Astrocyte (in vitro differentiated cells and primary cell): ENCODE results near the gene JAKMIP1. TPM values are rescaled to one million over a fixed set of nuclear protein-coding genes. Genes with fewer than 3 reads are reported as not detected.

Experiments used
- DNase-seq: peaks from one replicate; pipeline ENCODE4 v3.0.0-alpha.2; 2010; ENCODE audit warnings: low read depth
- FAIRE-seq: peaks from 2 replicates; lab custom pipeline; 2011; peaks lifted over from hg19 to GRCh38; lab: Jason Lieb, UNC
- H2AFZ ChIP-seq: 2 replicates; pipeline ENCODE4 v1.6.0; 2012; ENCODE audit warnings: low read depth, low read length, inconsistent platforms
- H3K27ac ChIP-seq: 2 replicates; pipeline ENCODE4 v1.5.1; 2011; ENCODE audit warnings: low read depth, low read length, inconsistent platforms
- H3K27me3 ChIP-seq: 2 replicates; pipeline ENCODE4 v1.6.0; 2011; ENCODE audit warnings: low read length, inconsistent platforms; ENCODE audit not compliant: insufficient read depth
- H3K36me3 ChIP-seq: 2 replicates; pipeline ENCODE4 v1.5.1; 2011; ENCODE audit warnings: low read length, inconsistent platforms; ENCODE audit not compliant: insufficient read depth
- H3K4me1 ChIP-seq: 2 replicates; pipeline ENCODE4 v1.5.1; 2011; ENCODE audit warnings: low read length, inconsistent platforms; ENCODE audit not compliant: insufficient read depth
- H3K4me2 ChIP-seq: 2 replicates; pipeline ENCODE4 v1.6.0; 2012; ENCODE audit warnings: low read length, inconsistent platforms
- H3K4me3 ChIP-seq: 2 replicates; pipeline ENCODE4 v1.5.1; 2011; ENCODE audit warnings: low read depth, mild to moderate bottlenecking, low read length, inconsistent platforms; ENCODE audit not compliant: insufficient read depth
- H3K79me2 ChIP-seq: 2 replicates; pipeline ENCODE4 v1.6.0; 2012; ENCODE audit warnings: mild to moderate bottlenecking, low read length, inconsistent platforms; ENCODE audit not compliant: insufficient read depth
- H3K9ac ChIP-seq: 2 replicates; pipeline ENCODE4 v1.6.0; 2012; ENCODE audit warnings: mild to moderate bottlenecking, low read length, inconsistent platforms
- H3K9me3 ChIP-seq: 2 replicates; pipeline ENCODE4 v1.5.1; 2012; ENCODE audit warnings: low read depth, mild to moderate bottlenecking, low read length, inconsistent platforms; ENCODE audit not compliant: insufficient read depth
- H4K20me1 ChIP-seq: 2 replicates; pipeline ENCODE4 v1.6.0; 2012; ENCODE audit warnings: low read length, inconsistent platforms; ENCODE audit not compliant: insufficient read depth
- H3K27ac Mint-ChIP-seq: one replicate; pipeline ENCODE4 v1.8.0; 2021; ENCODE audit warnings: mild to moderate bottlenecking, mixed read lengths; ENCODE audit not compliant: unreplicated experiment
- H3K27me3 Mint-ChIP-seq: one replicate; pipeline ENCODE4 v1.8.0; 2021; ENCODE audit warnings: low read depth, mixed read lengths; ENCODE audit not compliant: unreplicated experiment
- H3K36me3 Mint-ChIP-seq: one replicate; pipeline ENCODE4 v1.8.0; 2021; ENCODE audit warnings: low read depth, mixed read lengths; ENCODE audit not compliant: unreplicated experiment
- H3K4me1 Mint-ChIP-seq: one replicate; pipeline ENCODE4 v1.8.0; 2021; ENCODE audit warnings: low read depth, mixed read lengths; ENCODE audit not compliant: unreplicated experiment
- H3K4me3 Mint-ChIP-seq: one replicate; pipeline ENCODE4 v1.8.0; 2021; ENCODE audit warnings: mild to moderate bottlenecking, moderate library complexity, mixed read lengths; ENCODE audit not compliant: unreplicated experiment
- H3K9me3 Mint-ChIP-seq: one replicate; pipeline ENCODE4 v1.8.0; 2021; ENCODE audit warnings: mild to moderate bottlenecking, mixed read lengths; ENCODE audit not compliant: unreplicated experiment
- EZH2 ChIP-seq: IDR thresholded peaks from 2 replicates; pipeline ENCODE4 v1.6.1; 2012; ENCODE audit warnings: mild to moderate bottlenecking, low read length, inconsistent platforms; ENCODE audit not compliant: insufficient read depth
- total RNA-seq: library from RNA; stranded (reverse); gene quantifications from 2 replicates; pipeline ENCODE4 v1.2.1, GENCODE V29; 2021
- TF ChIP-seq, protein P1 (sequence below): IDR thresholded peaks from 2 replicates; pipeline ENCODE4 v1.5.1; 2011; ENCODE audit warnings: low read depth, mild to moderate bottlenecking, inconsistent platforms, low read length, moderate library complexity; ENCODE audit not compliant: insufficient read depth

JAKMIP1 gene
- total RNA-seq, 1 donor from 2014 or later = 0.50 TPM

DNA sequence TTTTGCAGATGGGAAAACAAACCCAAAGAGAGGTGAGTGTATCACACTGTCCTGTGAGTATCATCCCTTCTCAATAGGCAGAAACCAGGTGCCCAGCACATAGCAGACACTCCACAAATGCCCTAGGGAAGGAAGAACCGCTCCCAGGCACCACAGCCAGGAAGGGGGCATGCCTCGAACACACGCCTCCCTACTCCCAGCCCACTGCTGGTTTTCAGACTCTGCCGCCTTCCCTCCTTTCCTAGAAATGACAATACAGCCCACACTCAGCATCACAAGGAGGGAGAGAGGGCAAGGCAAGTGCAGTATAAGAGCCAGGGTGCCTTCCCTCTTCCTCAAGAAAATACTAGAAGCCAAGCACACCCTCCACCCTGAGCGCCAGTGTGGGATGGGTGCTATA lies 16.2 kb downstream of the JAKMIP1 start:
- Histone ChIP-seq H4K20me1 (no peaks in the 10 kb centered on the region), H3K9me3 (no peaks in the 10 kb centered on the region), H3K9ac (no peak overlapping the region), H3K4me2 (no peak overlapping the region), H3K36me3 (no peaks in the 10 kb centered on the region), H3K79me2 (no peaks in the 10 kb centered on the region), H3K27ac (no peak overlapping the region), H2AFZ (no peak overlapping the region), H3K27me3 (no peaks in the 10 kb centered on the region), H3K4me3 (no peak overlapping the region), H3K4me1 (no peaks in the 10 kb centered on the region)
- TF ChIP-seq, protein P1, sequence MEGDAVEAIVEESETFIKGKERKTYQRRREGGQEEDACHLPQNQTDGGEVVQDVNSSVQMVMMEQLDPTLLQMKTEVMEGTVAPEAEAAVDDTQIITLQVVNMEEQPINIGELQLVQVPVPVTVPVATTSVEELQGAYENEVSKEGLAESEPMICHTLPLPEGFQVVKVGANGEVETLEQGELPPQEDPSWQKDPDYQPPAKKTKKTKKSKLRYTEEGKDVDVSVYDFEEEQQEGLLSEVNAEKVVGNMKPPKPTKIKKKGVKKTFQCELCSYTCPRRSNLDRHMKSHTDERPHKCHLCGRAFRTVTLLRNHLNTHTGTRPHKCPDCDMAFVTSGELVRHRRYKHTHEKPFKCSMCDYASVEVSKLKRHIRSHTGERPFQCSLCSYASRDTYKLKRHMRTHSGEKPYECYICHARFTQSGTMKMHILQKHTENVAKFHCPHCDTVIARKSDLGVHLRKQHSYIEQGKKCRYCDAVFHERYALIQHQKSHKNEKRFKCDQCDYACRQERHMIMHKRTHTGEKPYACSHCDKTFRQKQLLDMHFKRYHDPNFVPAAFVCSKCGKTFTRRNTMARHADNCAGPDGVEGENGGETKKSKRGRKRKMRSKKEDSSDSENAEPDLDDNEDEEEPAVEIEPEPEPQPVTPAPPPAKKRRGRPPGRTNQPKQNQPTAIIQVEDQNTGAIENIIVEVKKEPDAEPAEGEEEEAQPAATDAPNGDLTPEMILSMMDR = no peak
- TF ChIP-seq EZH2 = no peak
- no peak for FAIRE-seq
- no peaks in the 10 kb centered on the region for H3K9me3 Mint-ChIP-seq
- H3K27ac Mint-ChIP-seq = no peak overlapping the region
- no peak overlapping the region for H3K4me3 Mint-ChIP-seq
- peaks cover 34% of the 10 kb centered on the region for H3K27me3 Mint-ChIP-seq
- no peak for DNase-seq
- no peaks in the 10 kb centered on the region for H3K36me3 Mint-ChIP-seq
- peaks cover 11% of the 10 kb centered on the region for H3K4me1 Mint-ChIP-seq

DNA sequence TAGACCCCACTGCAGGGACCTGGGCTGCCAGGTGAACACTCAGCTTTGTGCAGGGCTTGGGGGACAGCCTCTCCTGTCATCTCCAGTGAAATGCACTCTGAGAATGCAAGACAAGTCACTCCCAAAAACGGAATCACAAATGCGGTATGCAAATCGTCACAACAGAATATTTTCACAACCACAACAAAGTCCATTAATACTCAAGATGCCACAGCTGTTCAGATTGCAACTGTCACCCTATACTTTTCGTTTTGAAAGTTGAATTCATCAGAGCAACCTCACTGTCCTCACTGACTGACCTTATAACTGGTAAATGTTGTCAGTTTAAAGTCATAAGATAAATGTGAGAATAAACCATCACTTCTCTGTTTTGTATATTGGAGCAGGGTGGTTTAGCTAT lies 16.6 kb downstream of the JAKMIP1 start:
- H3K79me2 ChIP-seq = no peaks in the 10 kb centered on the region
- no peak for FAIRE-seq

More for the DNA sequence above, 16.6 kb downstream of the JAKMIP1 start:
- H3K9me3 Mint-ChIP-seq = no peaks in the 10 kb centered on the region
- no peaks in the 10 kb centered on the region for H4K20me1 ChIP-seq
- H3K27ac Mint-ChIP-seq = no peak overlapping the region
- H3K36me3 ChIP-seq = no peaks in the 10 kb centered on the region
- H3K4me3 ChIP-seq = no peak overlapping the region
- no peaks in the 10 kb centered on the region for H3K9me3 ChIP-seq
- no peak overlapping the region for H3K4me3 Mint-ChIP-seq
- H3K9ac ChIP-seq = no peak overlapping the region
- H3K4me1 ChIP-seq = no peaks in the 10 kb centered on the region
- H3K4me1 Mint-ChIP-seq = peaks cover 7% of the 10 kb centered on the region
- no peak overlapping the region for H3K4me2 ChIP-seq
- H3K27me3 Mint-ChIP-seq = peaks cover 34% of the 10 kb centered on the region
- H2AFZ ChIP-seq = no peak overlapping the region
- TF ChIP-seq EZH2 = no peak
- TF ChIP-seq, protein P1 = no peak
- H3K27me3 ChIP-seq = no peaks in the 10 kb centered on the region
- H3K36me3 Mint-ChIP-seq = no peaks in the 10 kb centered on the region
- no peak overlapping the region for H3K27ac ChIP-seq
- DNase-seq = no peak
